Measurements from ENCODE around the gene NINL.

GRCh38 chr20:25553819-25554296 is 31.5 kb downstream of the NINL start:
- TF ChIP-seq ZNF274 (IDR thresholded peaks at IDR 0.05; ENCODE audit: low read depth, low read length) (no peak), YY1 (IDR thresholded peaks at IDR 0.05; ENCODE audit: insufficient read depth, insufficient read length) (no peak), SUZ12 (IDR thresholded peaks at IDR 0.05; ENCODE audit: extremely low read depth, insufficient read depth, insufficient read length) (no peak)
